HG03025 (cell line): ENCODE data around the gene ZNF804B.

ENCODE experiments used
- ATAC-seq: cut with Tn5 transposase; IDR thresholded peaks from one replicate; pipeline ENCODE4 v1.9.1; 2021; ENCODE audit warnings: mild to moderate bottlenecking, moderate library complexity; ENCODE audit not compliant: unreplicated experiment, low FRiP score

ZNF804B gene

GRCh38 chr7:89064831-89065230 is 305.3 kb downstream of the ZNF804B start:
- no peak for ATAC-seq

GRCh38 chr7:89067048-89067447 is 307.5 kb downstream of the ZNF804B start:
- no peak for ATAC-seq

GRCh38 chr7:89072081-89072480 is 312.6 kb downstream of the ZNF804B start:
- ATAC-seq, result no peak

GRCh38 chr7:89073776-89074175 is 314.3 kb downstream of the ZNF804B start:
- ATAC-seq, result no peak

- no peak for ATAC-seq
These were observed 318.5 kb downstream of the ZNF804B start for GRCh38 chr7:89077992-89078391.

GRCh38 chr7:89085580-89085979 is 326.1 kb downstream of the ZNF804B start:
- no peak for ATAC-seq

- no peak for ATAC-seq
These were observed 332.1 kb downstream of the ZNF804B start for GRCh38 chr7:89091550-89091949.

GRCh38 chr7:89094269-89094668 is 334.8 kb downstream of the ZNF804B start:
- no peak for ATAC-seq

- no peak for ATAC-seq
These were observed 344.1 kb downstream of the ZNF804B start for GRCh38 chr7:89103564-89103963.

GRCh38 chr7:89104748-89105685 is 345.5 kb downstream of the ZNF804B start:
- no peak for ATAC-seq

GRCh38 chr7:89123871-89124270 is 364.4 kb downstream of the ZNF804B start:
- no peak for ATAC-seq

GRCh38 chr7:89129600-89130375 is 370.3 kb downstream of the ZNF804B start:
- no peak for ATAC-seq

- ATAC-seq, result no peak
These were observed 373.9 kb downstream of the ZNF804B start for GRCh38 chr7:89133357-89133756.

- ATAC-seq, result no peak
These were observed 374.3 kb downstream of the ZNF804B start for GRCh38 chr7:89133819-89134218.

GRCh38 chr7:89145801-89146200 is 386.3 kb downstream of the ZNF804B start:
- ATAC-seq, result no peak

GRCh38 chr7:89160107-89160506 is 400.6 kb downstream of the ZNF804B start:
- no peak for ATAC-seq

GRCh38 chr7:89165421-89165820 is 405.9 kb downstream of the ZNF804B start:
- ATAC-seq, result no peak

GRCh38 chr7:89170628-89171027 is 411.1 kb downstream of the ZNF804B start:
- ATAC-seq, result no peak

- no peak for ATAC-seq
These were observed 422.6 kb downstream of the ZNF804B start for GRCh38 chr7:89182116-89182515.

- ATAC-seq, result no peak
These were observed 424.2 kb downstream of the ZNF804B start for GRCh38 chr7:89183712-89184111.

GRCh38 chr7:89200758-89201157 is 441.3 kb downstream of the ZNF804B start:
- no peak for ATAC-seq
